Heart left ventricle (tissue), 13 donors: Measurements from ENCODE around the gene BTBD3.

ENCODE experiments used
- POLR2A ChIP-seq, 2 donors: fragments of 450-650 bp; IDR thresholded peaks; one replicate each; pipeline ENCODE4 v1.6.1; 2017; ENCODE audit warnings: antibody characterized with exemption in 2 of 2, mild to moderate bottlenecking in 2 of 2, moderate library complexity in 2 of 2
- TF ChIP-seq, protein P1 (sequence below), 12 donors: fragments of 200-600 bp; sonication (generic) in 4 of 12; IDR thresholded peaks; one replicate each; pipeline versions ENCODE4 v1.5.0 to v1.8.0; 2018 to 2022; ENCODE audit warnings: antibody characterized with exemption in 12 of 12, mild to moderate bottlenecking in 5 of 12
- donor health status: ischemic (EF 13 %, LVEDD 7.1; RV severe dilation, severe dysfunction).
- donor health status: DM: no; HTN: yes; CAD: no.
- donor health status: DM: no; HTN: no; CAD: no.
- donor health status: ischemic (EF 25% LVEDD 6.9; RV normal size, moderate dysfunction).
- donor health status: ischemic (EF 25% LVEDD 5.7; RV mildly dilated, moderate dysfunction).
- donor health status: ischemic (EF 35%, LVEDD 5.7; RV mildly dilated, moderate dysfunction).
- donor health status: nonischemic (EF 11% LVEDD 7.7; RV severe dilation, severe dysfunction).
- donor health status: DM: yes; HTN: yes; CAD: no.
- donor health status: PGD.
- donor health status: ischemic (EF 29% LVEDD 5.4; RV normal size, mild dysfunction).
- donor health status: nonischemic (EF 23%, LVEDD 6.1; RV moderate dilation, normal function).

DNA sequence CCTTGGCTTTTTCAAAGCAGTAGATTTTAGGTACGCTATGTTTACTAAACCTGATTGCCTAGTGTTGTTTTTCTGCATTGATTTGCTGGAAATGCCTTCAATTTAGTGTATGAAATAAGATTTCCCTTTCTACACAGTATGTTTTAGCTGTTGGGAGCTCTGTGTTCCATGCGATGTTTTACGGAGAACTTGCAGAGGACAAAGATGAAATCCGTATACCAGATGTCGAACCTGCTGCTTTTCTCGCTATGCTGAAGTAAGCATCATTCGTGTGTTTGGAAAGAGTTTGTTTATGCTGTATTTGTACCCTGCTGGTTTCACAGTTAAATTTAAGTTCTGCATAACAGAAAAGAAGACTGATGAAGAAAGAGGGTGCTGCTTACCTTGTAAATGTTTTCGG is 1.9 kb downstream of the BTBD3 start:
- TF ChIP-seq, protein P1, sequence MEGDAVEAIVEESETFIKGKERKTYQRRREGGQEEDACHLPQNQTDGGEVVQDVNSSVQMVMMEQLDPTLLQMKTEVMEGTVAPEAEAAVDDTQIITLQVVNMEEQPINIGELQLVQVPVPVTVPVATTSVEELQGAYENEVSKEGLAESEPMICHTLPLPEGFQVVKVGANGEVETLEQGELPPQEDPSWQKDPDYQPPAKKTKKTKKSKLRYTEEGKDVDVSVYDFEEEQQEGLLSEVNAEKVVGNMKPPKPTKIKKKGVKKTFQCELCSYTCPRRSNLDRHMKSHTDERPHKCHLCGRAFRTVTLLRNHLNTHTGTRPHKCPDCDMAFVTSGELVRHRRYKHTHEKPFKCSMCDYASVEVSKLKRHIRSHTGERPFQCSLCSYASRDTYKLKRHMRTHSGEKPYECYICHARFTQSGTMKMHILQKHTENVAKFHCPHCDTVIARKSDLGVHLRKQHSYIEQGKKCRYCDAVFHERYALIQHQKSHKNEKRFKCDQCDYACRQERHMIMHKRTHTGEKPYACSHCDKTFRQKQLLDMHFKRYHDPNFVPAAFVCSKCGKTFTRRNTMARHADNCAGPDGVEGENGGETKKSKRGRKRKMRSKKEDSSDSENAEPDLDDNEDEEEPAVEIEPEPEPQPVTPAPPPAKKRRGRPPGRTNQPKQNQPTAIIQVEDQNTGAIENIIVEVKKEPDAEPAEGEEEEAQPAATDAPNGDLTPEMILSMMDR (IDR thresholded peaks at IDR 0.05), result peak in 1 of 12 donors; percentile 7
- TF ChIP-seq POLR2A (IDR thresholded peaks at IDR 0.05), result no peak
